Mucosa of descending colon (tissue), 3 donors: ENCODE results near the gene BNC2. TPM values are rescaled to one million over a fixed set of nuclear protein-coding genes. Genes with fewer than 3 reads are reported as not detected.
A peak's percentile ranks its signal among the peaks of the same experiment; 100 is the strongest.

ENCODE experiments used
- ATAC-seq: fragments of 200-7000 bp; cut with Tn5 transposase; one replicate; pipeline ENCODE4 v1.9.1; 2020; ENCODE audit warnings: mild to moderate bottlenecking, moderate library complexity
- DNase-seq, 3 donors: peaks; one replicate each; pipeline ENCODE4 v3.0.0-alpha.2; 2020
- H3K36me3 ChIP-seq: fragments of 200-600 bp; one replicate; pipeline ENCODE4 v1.8.0; 2021; ENCODE audit warnings: low read depth, mild to moderate bottlenecking
- H3K4me1 ChIP-seq: fragments of 200-600 bp; one replicate; pipeline ENCODE4 v1.8.0; 2021; ENCODE audit warnings: low read depth, mild to moderate bottlenecking
- H3K4me3 ChIP-seq: fragments of 200-600 bp; one replicate; pipeline ENCODE4 v1.8.0; 2021; ENCODE audit warnings: mild to moderate bottlenecking
- H3K9me3 ChIP-seq: fragments of 200-600 bp; one replicate; pipeline ENCODE4 v1.8.0; 2021; ENCODE audit warnings: mild to moderate bottlenecking
- intact Hi-C, 2 donors: fragments of 100-400 bp; cut with DNase I in 1 of 2; cut with micrococcal nuclease in 1 of 2; formaldehyde crosslinking; loops; one replicate each; pipeline versions ENCODE4 v1.11.0 to v1.11.1; 2022; cut with DNase I, micrococcal nuclease
- total RNA-seq, 3 donors: library from RNA; stranded (reverse); fragmentation: NEBNext Ultra II Directional in 2 of 3; extraction: Animal tissue kit (Norgen Biotek cat#: 25700) in 2 of 3; gene quantifications; one replicate each; pipeline versions ENCODE4 v1.2.1 to v1.2.4, GENCODE V29; 2021 to 2023
- TF ChIP-seq, protein P1 (sequence below): fragments of 200-600 bp; IDR thresholded peaks from one replicate; pipeline ENCODE4 v1.8.0; 2022; ENCODE audit warnings: antibody characterized with exemption, mild to moderate bottlenecking
- donor health status: DM: no; HTN: no; CAD: no; lungs with moderate emphysema.
- donor health status: DM: no; HTN: no; CAD: no.
- donor health status: DM: no; HTN: yes; CAD: no.

BNC2 gene
- total RNA-seq, 3 donors from 2014 or later, result 8.2 to 192 (median 12.0) TPM

DNA sequence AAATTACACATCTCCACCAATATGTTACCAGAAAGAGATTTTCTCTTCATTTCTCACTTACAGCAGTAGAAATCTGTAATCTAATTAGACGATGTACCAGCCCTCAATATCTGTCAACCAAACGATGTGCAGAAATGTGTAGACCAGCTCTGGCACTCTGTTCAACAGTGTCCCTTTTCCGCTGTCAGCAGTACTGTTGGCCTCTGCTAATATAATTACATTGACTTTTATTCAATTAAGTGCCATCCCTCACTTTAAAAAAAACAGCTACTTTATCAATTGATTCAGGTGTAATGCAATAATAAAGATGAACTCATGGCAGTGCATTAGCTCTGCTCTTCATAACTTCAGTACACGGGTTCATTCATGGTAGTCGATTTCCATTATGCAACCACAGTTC is 448.4 kb downstream of the BNC2 start:
- no peak overlapping the region for H3K4me3 ChIP-seq
- H3K4me1 ChIP-seq, result no peaks in the 10 kb centered on the region
- ATAC-seq, result no peak
- intact Hi-C loops, result no loop called here
- H3K36me3 ChIP-seq, result no peaks in the 10 kb centered on the region
- TF ChIP-seq, protein P1, sequence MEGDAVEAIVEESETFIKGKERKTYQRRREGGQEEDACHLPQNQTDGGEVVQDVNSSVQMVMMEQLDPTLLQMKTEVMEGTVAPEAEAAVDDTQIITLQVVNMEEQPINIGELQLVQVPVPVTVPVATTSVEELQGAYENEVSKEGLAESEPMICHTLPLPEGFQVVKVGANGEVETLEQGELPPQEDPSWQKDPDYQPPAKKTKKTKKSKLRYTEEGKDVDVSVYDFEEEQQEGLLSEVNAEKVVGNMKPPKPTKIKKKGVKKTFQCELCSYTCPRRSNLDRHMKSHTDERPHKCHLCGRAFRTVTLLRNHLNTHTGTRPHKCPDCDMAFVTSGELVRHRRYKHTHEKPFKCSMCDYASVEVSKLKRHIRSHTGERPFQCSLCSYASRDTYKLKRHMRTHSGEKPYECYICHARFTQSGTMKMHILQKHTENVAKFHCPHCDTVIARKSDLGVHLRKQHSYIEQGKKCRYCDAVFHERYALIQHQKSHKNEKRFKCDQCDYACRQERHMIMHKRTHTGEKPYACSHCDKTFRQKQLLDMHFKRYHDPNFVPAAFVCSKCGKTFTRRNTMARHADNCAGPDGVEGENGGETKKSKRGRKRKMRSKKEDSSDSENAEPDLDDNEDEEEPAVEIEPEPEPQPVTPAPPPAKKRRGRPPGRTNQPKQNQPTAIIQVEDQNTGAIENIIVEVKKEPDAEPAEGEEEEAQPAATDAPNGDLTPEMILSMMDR, result no peak
- no peaks in the 10 kb centered on the region for H3K9me3 ChIP-seq
- DNase-seq, result no peak

DNA sequence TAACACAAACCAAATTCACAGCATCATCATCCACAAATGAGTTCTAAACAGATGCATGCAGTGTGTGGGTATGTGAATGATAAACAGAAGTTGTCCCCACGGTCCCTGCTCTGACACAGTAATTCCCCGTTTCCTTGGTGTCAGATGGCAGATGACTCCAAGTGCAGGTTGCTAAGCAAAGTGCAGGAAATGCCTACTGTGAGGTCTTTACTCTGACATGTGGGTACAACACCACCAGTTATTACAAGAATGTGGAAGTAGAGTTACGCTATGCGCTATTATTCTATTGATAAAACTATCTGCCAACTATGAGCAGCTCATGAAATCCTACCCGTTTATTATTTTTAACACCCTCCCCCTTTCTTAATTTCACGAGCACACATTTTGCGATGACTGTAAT is 448.9 kb downstream of the BNC2 start:
- ATAC-seq, result no peak
- DNase-seq, result no peak
- H3K4me1 ChIP-seq, result no peaks in the 10 kb centered on the region
- TF ChIP-seq, protein P1, result no peak
- no peaks in the 10 kb centered on the region for H3K36me3 ChIP-seq
- H3K9me3 ChIP-seq, result no peaks in the 10 kb centered on the region
- intact Hi-C loops, result no loop called here
- no peak overlapping the region for H3K4me3 ChIP-seq

DNA sequence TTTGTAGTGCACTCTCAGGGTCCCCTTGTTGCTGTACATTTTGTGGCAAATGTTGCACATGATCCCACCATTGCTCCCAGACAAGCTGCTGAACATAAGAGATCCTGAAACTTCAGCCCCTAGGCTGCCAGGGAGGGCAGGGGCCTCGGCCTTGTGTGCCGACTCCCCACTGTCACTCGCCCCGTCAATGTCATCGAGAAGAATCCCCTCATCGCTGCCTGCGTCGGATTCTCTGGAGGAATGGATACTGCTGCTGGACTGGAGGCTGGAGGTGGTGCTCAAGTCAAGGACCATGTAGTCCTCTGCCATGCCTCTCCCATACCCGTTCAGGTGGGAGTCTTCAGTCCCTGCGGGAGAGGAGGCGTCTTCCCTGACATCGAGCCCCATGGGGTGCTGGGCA is 451.3 kb downstream of the BNC2 start:
- TF ChIP-seq, protein P1, result no peak
- intact Hi-C loops, result no loop called here
- no peaks in the 10 kb centered on the region for H3K4me1 ChIP-seq
- no peaks in the 10 kb centered on the region for H3K9me3 ChIP-seq
- H3K36me3 ChIP-seq, result no peaks in the 10 kb centered on the region
- no peak overlapping the region for H3K4me3 ChIP-seq
- DNase-seq (no peak), ATAC-seq (no peak)

DNA sequence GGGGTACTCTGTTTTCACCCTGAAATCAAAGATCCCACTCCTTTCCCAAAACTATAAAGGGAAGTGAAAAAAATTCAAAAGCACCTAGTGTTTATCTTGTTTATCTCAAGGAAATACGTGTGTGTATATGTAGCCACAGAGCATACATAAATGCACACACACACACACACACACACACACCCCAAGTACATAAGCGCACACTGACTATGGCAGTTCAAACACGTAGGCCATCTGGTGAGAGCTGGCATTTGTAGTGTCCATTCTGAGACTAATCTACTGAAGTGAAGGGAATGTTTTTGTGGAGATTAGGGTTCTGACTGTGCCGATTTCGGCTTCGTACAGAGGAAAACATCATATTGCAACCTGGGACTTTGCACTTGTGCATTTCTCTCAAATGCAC is 451.7 kb downstream of the BNC2 start:
- Histone ChIP-seq H3K36me3 (no peaks in the 10 kb centered on the region), H3K4me1 (no peaks in the 10 kb centered on the region), H3K4me3 (no peak overlapping the region), H3K9me3 (no peaks in the 10 kb centered on the region)
- TF ChIP-seq, protein P1, result no peak
- intact Hi-C loops, result no loop called here
- ATAC-seq, result no peak
- no peak for DNase-seq

DNA sequence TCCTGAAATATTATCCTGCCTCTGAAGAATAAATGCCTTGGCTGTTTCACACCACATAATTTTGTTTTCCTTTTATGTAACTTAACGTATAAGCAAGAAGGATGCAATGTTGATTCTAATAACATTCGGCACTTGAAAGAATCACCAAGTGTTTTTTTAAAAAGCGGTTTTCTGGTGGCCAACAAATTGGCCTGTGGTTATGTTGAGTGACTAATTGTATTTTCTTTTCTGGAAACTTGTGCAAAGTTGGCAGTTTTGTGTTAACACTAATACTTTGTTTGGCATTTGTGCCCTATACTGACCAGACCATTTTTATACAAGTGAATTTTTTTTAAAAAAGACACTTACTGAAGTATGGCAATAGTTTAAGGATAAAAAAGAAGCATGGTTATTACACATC is 452.7 kb downstream of the BNC2 start:
- no peak for DNase-seq
- TF ChIP-seq, protein P1, result no peak
- Histone ChIP-seq H3K36me3 (no peaks in the 10 kb centered on the region), H3K4me1 (no peaks in the 10 kb centered on the region), H3K4me3 (no peak overlapping the region), H3K9me3 (no peaks in the 10 kb centered on the region)
- ATAC-seq, result no peak
- intact Hi-C loops, result no loop called here

DNA sequence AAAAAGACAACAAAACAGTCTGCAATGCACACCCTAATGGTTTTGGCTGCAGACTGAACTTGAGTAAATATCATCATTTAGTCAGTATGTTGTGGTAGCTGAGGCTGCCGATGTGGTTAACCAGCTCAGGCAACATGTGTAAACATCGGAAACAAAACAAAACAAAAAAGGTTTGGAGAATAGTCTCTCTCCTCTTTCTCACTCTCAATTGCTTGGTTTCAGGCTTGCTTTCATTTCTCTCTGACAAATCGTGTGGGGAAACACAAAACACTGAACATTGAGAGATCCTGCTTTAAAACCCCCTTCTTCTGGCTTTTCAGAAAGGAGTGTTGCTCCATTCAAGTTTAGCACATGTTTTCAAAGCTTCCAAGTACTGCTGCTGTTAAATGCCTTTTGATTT is 453.3 kb downstream of the BNC2 start:
- H3K4me1 ChIP-seq, result no peaks in the 10 kb centered on the region
- H3K36me3 ChIP-seq, result no peaks in the 10 kb centered on the region
- intact Hi-C loops, result no loop called here
- DNase-seq (peak in 1 of 3 donors; percentile 12), ATAC-seq (peak; percentile 51)
- H3K4me3 ChIP-seq, result no peak overlapping the region
- TF ChIP-seq, protein P1, result no peak
- no peaks in the 10 kb centered on the region for H3K9me3 ChIP-seq
